ENCODE results near the gene FTO. TPM values are rescaled to one million over a fixed set of nuclear protein-coding genes. Genes with fewer than 3 reads are reported as not detected.

Gene FTO
- total RNA-seq, 1 experiment from 2014 or later: 57.4 TPM

DNA sequence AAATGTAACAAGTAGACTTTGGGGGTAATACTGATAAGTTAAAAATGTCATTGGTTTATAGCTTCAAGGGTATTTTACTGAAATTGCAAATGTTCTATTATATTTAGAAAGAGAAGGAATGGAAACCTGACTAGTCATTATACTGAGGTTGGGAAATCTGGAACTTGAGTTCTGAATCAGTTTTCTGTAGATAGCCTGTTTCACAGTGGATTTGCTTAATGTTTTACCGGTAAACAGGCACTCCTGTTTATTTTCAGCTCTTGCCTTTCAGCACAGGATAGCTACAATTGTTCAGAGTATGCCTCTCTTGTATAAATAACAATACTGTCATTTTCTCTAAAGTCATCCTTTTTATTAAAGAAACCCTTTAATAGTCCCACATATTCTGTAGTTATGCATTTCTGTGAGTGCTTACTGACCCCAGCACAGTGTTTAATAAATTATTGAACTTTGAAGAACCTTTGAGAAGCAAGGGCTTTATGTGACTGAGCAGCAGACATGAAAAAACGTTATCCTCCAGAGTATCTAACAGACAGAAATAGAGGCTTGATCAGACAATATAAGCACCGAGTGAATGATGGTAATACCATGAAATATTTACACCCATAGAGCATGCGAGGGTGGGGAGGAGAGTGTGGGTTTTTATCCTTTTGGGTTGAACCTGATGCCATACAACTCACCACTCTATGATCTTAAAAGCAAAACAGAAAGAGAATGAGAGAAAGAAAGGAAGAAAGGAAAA lies 58.2 kb downstream of the FTO start:
- CTCF ChIA-PET: no interaction called here
- no peak for DNase-seq (ENCODE audit: low spot score)
- Mint-ChIP-seq H3K4me1 (no peaks in the 10 kb centered on the region), H3K9me3 (peaks cover 3% of the 10 kb centered on the region; the same call in 1 of the 2 replicates), H3K36me3 (no peaks in the 10 kb centered on the region), H3K27me3 (ENCODE audit: low read depth) (no peaks in the 10 kb centered on the region; the same call in 1 of the 2 replicates), H3K4me3 (no peak overlapping the region), H3K27ac (peak overlapping the region; percentile 22; the same call in 1 of the 2 replicates)
- ATAC-seq: no peak
- POLR2A ChIA-PET: no interaction called here
- TF ChIP-seq ETV6 (CRISPR knock-in tag; IDR thresholded peaks at IDR 0.05) (no peak), GABPB1 (CRISPR knock-in tag; IDR thresholded peaks at IDR 0.05) (no peak), PRRX2 (CRISPR knock-in tag; IDR thresholded peaks at IDR 0.05) (no peak)
- TF ChIP-seq, protein P1, sequence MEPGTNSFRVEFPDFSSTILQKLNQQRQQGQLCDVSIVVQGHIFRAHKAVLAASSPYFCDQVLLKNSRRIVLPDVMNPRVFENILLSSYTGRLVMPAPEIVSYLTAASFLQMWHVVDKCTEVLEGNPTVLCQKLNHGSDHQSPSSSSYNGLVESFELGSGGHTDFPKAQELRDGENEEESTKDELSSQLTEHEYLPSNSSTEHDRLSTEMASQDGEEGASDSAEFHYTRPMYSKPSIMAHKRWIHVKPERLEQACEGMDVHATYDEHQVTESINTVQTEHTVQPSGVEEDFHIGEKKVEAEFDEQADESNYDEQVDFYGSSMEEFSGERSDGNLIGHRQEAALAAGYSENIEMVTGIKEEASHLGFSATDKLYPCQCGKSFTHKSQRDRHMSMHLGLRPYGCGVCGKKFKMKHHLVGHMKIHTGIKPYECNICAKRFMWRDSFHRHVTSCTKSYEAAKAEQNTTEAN (CRISPR knock-in tag; IDR thresholded peaks at IDR 0.05): no peak

DNA sequence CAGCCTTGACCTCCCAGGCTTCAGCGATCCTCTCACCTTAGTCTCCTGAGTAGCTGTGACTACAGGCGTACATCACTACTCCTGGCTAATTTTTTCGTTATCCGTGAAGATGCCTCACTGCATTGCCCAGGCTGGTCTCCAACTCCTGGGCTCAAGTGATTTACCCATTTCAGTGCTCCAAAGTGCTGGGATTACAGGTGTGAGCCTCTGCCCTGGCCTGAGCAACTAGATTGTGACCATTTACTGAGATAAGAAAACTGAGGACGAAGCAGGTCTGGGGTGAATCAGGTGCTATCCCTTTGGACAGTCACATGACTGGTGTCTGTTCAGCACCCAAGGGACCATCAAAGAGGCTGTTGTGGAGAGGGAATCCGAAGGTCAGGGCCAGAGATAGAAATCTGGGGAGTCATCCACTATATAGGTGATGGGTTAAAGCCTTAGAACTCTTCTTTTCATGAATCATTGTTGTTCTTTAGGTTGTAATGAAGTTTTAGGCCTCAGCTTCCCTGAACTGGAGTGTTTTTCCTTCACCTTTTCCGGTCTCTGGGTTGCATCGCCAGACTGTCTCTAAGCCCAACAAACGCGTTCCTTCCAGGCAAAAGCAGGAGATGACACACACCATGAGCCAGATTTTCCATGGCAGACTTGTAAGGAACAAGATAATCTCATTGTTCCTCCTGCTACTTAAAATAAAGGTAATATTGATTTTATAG lies 62.5 kb downstream of the FTO start:
- no peak overlapping the region for H3K27ac Mint-ChIP-seq

DNA sequence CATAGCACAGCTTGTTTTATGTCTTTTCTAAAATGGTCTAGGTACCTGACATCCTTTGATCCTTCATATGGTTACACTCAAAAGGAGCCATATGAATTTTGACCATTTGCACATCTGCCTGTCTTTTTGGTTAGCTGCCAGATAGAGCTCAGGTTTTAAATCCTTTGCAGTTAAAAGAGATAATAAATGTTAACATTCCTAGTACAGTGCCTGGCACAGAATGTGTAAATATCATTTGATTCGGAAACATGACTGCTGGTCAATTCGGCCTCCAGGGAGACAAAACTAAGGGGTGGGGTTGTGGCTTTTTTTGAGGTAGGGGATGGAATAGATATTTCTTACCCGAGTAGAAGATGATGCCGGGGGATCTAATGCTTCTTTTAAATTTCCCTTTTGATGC lies 64.2 kb downstream of the FTO start:
- TF ChIP-seq NR1H2 (CRISPR knock-in tag; IDR thresholded peaks at IDR 0.05): no peak
- TF ChIP-seq, protein P2, sequence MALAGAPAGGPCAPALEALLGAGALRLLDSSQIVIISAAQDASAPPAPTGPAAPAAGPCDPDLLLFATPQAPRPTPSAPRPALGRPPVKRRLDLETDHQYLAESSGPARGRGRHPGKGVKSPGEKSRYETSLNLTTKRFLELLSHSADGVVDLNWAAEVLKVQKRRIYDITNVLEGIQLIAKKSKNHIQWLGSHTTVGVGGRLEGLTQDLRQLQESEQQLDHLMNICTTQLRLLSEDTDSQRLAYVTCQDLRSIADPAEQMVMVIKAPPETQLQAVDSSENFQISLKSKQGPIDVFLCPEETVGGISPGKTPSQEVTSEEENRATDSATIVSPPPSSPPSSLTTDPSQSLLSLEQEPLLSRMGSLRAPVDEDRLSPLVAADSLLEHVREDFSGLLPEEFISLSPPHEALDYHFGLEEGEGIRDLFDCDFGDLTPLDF (CRISPR knock-in tag; IDR thresholded peaks at IDR 0.05): no peak
- no peak for TF ChIP-seq MYBL2 (CRISPR knock-in tag; IDR thresholded peaks at IDR 0.05)
- no peak for TF ChIP-seq ZNF396 (CRISPR knock-in tag; IDR thresholded peaks at IDR 0.05; ENCODE audit: borderline replicate concordance)
- TF ChIP-seq, protein P3, sequence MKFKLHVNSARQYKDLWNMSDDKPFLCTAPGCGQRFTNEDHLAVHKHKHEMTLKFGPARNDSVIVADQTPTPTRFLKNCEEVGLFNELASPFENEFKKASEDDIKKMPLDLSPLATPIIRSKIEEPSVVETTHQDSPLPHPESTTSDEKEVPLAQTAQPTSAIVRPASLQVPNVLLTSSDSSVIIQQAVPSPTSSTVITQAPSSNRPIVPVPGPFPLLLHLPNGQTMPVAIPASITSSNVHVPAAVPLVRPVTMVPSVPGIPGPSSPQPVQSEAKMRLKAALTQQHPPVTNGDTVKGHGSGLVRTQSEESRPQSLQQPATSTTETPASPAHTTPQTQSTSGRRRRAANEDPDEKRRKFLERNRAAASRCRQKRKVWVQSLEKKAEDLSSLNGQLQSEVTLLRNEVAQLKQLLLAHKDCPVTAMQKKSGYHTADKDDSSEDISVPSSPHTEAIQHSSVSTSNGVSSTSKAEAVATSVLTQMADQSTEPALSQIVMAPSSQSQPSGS (CRISPR knock-in tag; IDR thresholded peaks at IDR 0.05; ENCODE audit: borderline replicate concordance, low read depth): no peak
- TF ChIP-seq FOXP1 (CRISPR knock-in tag; IDR thresholded peaks at IDR 0.05; ENCODE audit: borderline replicate concordance): no peak
- no peak for TF ChIP-seq ZBTB21 (CRISPR knock-in tag; IDR thresholded peaks at IDR 0.05; ENCODE audit: borderline replicate concordance)
- no peak for TF ChIP-seq ZNF263 (CRISPR knock-in tag; IDR thresholded peaks at IDR 0.05; ENCODE audit: low read depth)
- no peak for TF ChIP-seq SMAD4 (CRISPR knock-in tag; IDR thresholded peaks at IDR 0.05)
- TF ChIP-seq ZNF671 (CRISPR knock-in tag; IDR thresholded peaks at IDR 0.05): no peak
- TF ChIP-seq, protein P4, sequence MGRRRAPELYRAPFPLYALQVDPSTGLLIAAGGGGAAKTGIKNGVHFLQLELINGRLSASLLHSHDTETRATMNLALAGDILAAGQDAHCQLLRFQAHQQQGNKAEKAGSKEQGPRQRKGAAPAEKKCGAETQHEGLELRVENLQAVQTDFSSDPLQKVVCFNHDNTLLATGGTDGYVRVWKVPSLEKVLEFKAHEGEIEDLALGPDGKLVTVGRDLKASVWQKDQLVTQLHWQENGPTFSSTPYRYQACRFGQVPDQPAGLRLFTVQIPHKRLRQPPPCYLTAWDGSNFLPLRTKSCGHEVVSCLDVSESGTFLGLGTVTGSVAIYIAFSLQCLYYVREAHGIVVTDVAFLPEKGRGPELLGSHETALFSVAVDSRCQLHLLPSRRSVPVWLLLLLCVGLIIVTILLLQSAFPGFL (CRISPR knock-in tag; IDR thresholded peaks at IDR 0.05; ENCODE audit: borderline replicate concordance): no peak
- TF ChIP-seq, protein P5, sequence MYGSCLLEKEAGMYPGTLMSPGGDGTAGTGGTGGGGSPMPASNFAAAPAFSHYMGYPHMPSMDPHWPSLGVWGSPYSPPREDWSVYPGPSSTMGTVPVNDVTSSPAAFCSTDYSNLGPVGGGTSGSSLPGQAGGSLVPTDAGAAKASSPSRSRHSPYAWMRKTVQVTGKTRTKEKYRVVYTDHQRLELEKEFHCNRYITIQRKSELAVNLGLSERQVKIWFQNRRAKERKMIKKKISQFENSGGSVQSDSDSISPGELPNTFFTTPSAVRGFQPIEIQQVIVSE (CRISPR knock-in tag; IDR thresholded peaks at IDR 0.05; ENCODE audit: borderline replicate concordance): no peak
- no peak for TF ChIP-seq FOXK1 (CRISPR knock-in tag; IDR thresholded peaks at IDR 0.05)
- no peak for TF ChIP-seq ESRRA (CRISPR knock-in tag; IDR thresholded peaks at IDR 0.05; ENCODE audit: borderline replicate concordance)
- no peak for TF ChIP-seq PRRX2 (CRISPR knock-in tag; IDR thresholded peaks at IDR 0.05)
- TF ChIP-seq, protein P6, sequence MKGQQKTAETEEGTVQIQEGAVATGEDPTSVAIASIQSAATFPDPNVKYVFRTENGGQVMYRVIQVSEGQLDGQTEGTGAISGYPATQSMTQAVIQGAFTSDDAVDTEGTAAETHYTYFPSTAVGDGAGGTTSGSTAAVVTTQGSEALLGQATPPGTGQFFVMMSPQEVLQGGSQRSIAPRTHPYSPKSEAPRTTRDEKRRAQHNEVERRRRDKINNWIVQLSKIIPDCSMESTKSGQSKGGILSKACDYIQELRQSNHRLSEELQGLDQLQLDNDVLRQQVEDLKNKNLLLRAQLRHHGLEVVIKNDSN (CRISPR knock-in tag; IDR thresholded peaks at IDR 0.05): no peak
- Mint-ChIP-seq H3K4me3 (no peak overlapping the region), H3K4me1 (0 out of 2 replicates have a peak, but pooled peaks cover 3% of the 10 kb centered on the region), H3K27me3 (ENCODE audit: low read depth) (no peaks in the 10 kb centered on the region), H3K9me3 (no peaks in the 10 kb centered on the region), H3K36me3 (no peaks in the 10 kb centered on the region), H3K27ac (no peak overlapping the region)
- DNase-seq (ENCODE audit: low spot score): no peak
- CTCF ChIA-PET: no interaction called here
- POLR2A ChIA-PET: no interaction called here
- no peak for ATAC-seq

More for the DNA sequence above, 62.5 kb downstream of the FTO start:
- no peak for DNase-seq (ENCODE audit: low spot score)
- Mint-ChIP-seq H3K36me3 (no peaks in the 10 kb centered on the region), H3K4me3 (no peak overlapping the region), H3K9me3 (no peaks in the 10 kb centered on the region), H3K27me3 (ENCODE audit: low read depth) (no peaks in the 10 kb centered on the region), H3K4me1 (0 out of 2 replicates have a peak, but pooled peaks cover 3% of the 10 kb centered on the region)
- CTCF ChIA-PET: no interaction called here
- TF ChIP-seq HMGA2 (CRISPR knock-in tag; IDR thresholded peaks at IDR 0.05) (no peak), ZNF121 (CRISPR knock-in tag; IDR thresholded peaks at IDR 0.05) (peak; percentile 91), GABPB1 (CRISPR knock-in tag; IDR thresholded peaks at IDR 0.05) (peak; percentile 80), NFATC4 (CRISPR knock-in tag; IDR thresholded peaks at IDR 0.05) (no peak)
- TF ChIP-seq, protein P7, sequence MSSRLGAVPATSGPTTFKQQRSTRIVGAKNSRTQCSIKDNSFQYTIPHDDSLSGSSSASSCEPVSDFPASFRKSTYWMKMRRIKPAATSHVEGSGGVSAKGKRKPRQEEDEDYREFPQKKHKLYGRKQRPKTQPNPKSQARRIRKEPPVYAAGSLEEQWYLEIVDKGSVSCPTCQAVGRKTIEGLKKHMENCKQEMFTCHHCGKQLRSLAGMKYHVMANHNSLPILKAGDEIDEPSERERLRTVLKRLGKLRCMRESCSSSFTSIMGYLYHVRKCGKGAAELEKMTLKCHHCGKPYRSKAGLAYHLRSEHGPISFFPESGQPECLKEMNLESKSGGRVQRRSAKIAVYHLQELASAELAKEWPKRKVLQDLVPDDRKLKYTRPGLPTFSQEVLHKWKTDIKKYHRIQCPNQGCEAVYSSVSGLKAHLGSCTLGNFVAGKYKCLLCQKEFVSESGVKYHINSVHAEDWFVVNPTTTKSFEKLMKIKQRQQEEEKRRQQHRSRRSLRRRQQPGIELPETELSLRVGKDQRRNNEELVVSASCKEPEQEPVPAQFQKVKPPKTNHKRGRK (CRISPR knock-in tag; IDR thresholded peaks at IDR 0.05; ENCODE audit: borderline replicate concordance): no peak
- no peak for ATAC-seq
- POLR2A ChIA-PET: no interaction called here
